ENCODE data around the gene SPRY4. TPM values are rescaled to one million over a fixed set of nuclear protein-coding genes. Genes with fewer than 3 reads are reported as not detected.

Gene SPRY4
- total and polyA plus RNA-seq, 2 of the 8 experiments (the other 6 are each of a cell fraction or from before 2014, with no cell fraction given) = 59.1 to 113 TPM

DNA sequence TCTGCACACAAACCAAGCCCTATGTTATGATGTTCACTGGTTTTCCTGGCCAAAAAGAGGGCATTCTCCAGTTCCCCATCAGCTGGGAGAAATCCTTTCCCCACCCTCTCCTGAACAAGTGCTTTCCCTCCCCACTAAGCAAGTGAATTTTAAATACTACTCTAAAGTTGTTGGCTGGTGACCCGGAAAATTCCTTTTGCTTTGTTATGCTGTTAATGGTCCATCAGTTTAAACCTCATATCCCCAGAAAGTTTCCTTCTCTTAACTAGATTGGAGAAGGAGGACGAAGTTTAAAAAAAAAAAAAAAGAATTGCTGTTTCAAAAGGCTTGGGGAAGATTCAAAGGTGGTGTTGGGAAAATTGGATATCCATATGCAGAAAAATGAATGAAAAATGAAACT is 21.9 kb upstream of the SPRY4 start:
- no peak overlapping the region for H4K91ac ChIP-seq (replicated peaks; ENCODE audit: insufficient read length, low read length)
- no peaks in the 10 kb centered on the region; the same call in 1 of the 2 replicates for H3K23me2 ChIP-seq (ENCODE audit: low read depth, low read length)
- no peaks in the 10 kb centered on the region for H3K79me1 ChIP-seq (ENCODE audit: low read depth, low read length)
- no peaks in the 10 kb centered on the region for H4K20me1 ChIP-seq (replicated peaks in 1 of 2; ENCODE audit: control insufficient read depth in 1 of 2, insufficient read depth in 2 of 2, low read length in 2 of 2)
- H4K8ac ChIP-seq (ENCODE audit: extremely low read depth, insufficient read depth, low read length) = no peak overlapping the region
- ChIA-PET CTCF (ENCODE audit: partially characterized antibody) (no interaction called here), POLR2A (ENCODE audit: partially characterized antibody) (interaction anchor here (2.0 kb wide), 1 partner anchor 13 kb away, joined by 4 read pairs; no protein-coding TSS in a partner anchor)
- H3K4me3 ChIP-seq (ENCODE audit: extremely low read depth in 1 of 4, insufficient read depth in 2 of 4, low read depth in 3 of 4, low read length in 4 of 4) = no peak overlapping the region
- peaks cover 0 to 20% (median 0%) of the 10 kb centered on the region in 4 experiments; a peak in 3 of 8 replicates for H3K36me3 ChIP-seq (ENCODE audit: control insufficient read depth in 2 of 4, insufficient read depth in 4 of 4, low read length in 3 of 4)
- no peaks in the 10 kb centered on the region for H3K79me2 ChIP-seq (ENCODE audit: control insufficient read depth in 1 of 2, insufficient read depth in 2 of 2, low read length in 2 of 2)
- DNase-seq (ENCODE audit: low read depth in 1 of 2, low spot score in 2 of 2) (no peak), FAIRE-seq (no peak)
- no peak overlapping the region for H2BK12ac ChIP-seq (ENCODE audit: low read depth, low read length)
- 78% methylated on average over 2 of the region's 2 CpGs; no CpG with 5 or more reads in 1 of the 2 experiments for WGBS, 2 experiments (ENCODE audit: extremely low coverage in 1 of 2, insufficient coverage in 1 of 2, insufficient read length in 1 of 2, insufficient replicate concordance in 2 of 2, low coverage in 1 of 2, low lambda C conversion rate in 2 of 2, missing lambda C conversion rate in 1 of 2)
- H2AFZ ChIP-seq (ENCODE audit: low read length) = no peak overlapping the region
- no peak overlapping the region for H3K4ac ChIP-seq (replicated peaks; ENCODE audit: insufficient read length, low read depth, low read length)
- no peak overlapping the region for H3K14ac ChIP-seq (ENCODE audit: insufficient read length)
- no peak overlapping the region for H2AK5ac ChIP-seq (ENCODE audit: low read depth, low read length)
- H4K5ac ChIP-seq (ENCODE audit: insufficient read length, low read depth, low read length) = no peak overlapping the region
- H3K9me3 ChIP-seq (ENCODE audit: insufficient read depth in 2 of 2, low read depth in 1 of 2, low read length in 1 of 2) = peaks cover 27 to 28% of the 10 kb centered on the region in 2 experiments
- no peaks in the 10 kb centered on the region for H3K27me3 ChIP-seq (replicated peaks in 1 of 4; ENCODE audit: control insufficient read depth in 3 of 4, extremely low read depth in 1 of 4, insufficient read depth in 3 of 4, low read length in 3 of 4)
- H3K9ac ChIP-seq (replicated peaks in 1 of 4; ENCODE audit: extremely low read depth in 1 of 4, low read depth in 3 of 4, low read length in 3 of 4) = no peak overlapping the region
- no peak overlapping the region for H3K56ac ChIP-seq (replicated peaks; ENCODE audit: insufficient read length, low read depth, low read length)
- no peak overlapping the region for H2BK120ac ChIP-seq (replicated peaks; ENCODE audit: low read depth, low read length)
- no peak overlapping the region for H2BK15ac ChIP-seq (ENCODE audit: low read length)
- H3K27ac ChIP-seq (ENCODE audit: low read depth, low read length) = no peak overlapping the region
- H2BK5ac ChIP-seq (ENCODE audit: low read depth, low read length) = no peak overlapping the region
- no peak overlapping the region for H3K4me2 ChIP-seq (ENCODE audit: insufficient read depth in 1 of 2, low read depth in 2 of 2, low read length in 2 of 2)
- H2BK20ac ChIP-seq (ENCODE audit: low read length) = no peak overlapping the region
- H3K4me1 ChIP-seq (replicated peaks in 1 of 4; ENCODE audit: control insufficient read depth in 3 of 4, insufficient read depth in 4 of 4, low read length in 3 of 4) = no peaks in the 10 kb centered on the region; a peak in 1 of 7 replicates
- H3K18ac ChIP-seq (ENCODE audit: extremely low read depth, low read length) = no peak overlapping the region
- no peak overlapping the region for H3K23ac ChIP-seq (ENCODE audit: insufficient read length)
- TF ChIP-seq NRF1 (IDR thresholded peaks at IDR 0.05; ENCODE audit: low read depth, low read length) (no peak), CHD2 (IDR thresholded peaks at IDR 0.05; ENCODE audit: low read length) (no peak), PHF8 (conservative IDR thresholded peaks at IDR 0.05; ENCODE audit: low read depth, low read length) (no peak), SP2 (IDR thresholded peaks at IDR 0.05; ENCODE audit: low read length) (no peak), CEBPB (IDR thresholded peaks at IDR 0.05; ENCODE audit: low read depth, low read length) (no peak)
- TF ChIP-seq, protein P1, sequence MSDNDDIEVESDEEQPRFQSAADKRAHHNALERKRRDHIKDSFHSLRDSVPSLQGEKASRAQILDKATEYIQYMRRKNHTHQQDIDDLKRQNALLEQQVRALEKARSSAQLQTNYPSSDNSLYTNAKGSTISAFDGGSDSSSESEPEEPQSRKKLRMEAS (IDR thresholded peaks at IDR 0.05) = no peak

All from H1 (cell line).